ENCODE data around the gene TESK2.

Gene TESK2

GRCh38 chr1:45351508-45351907 lies 139.5 kb downstream of the TESK2 start:
- TF ChIP-seq, protein P1, sequence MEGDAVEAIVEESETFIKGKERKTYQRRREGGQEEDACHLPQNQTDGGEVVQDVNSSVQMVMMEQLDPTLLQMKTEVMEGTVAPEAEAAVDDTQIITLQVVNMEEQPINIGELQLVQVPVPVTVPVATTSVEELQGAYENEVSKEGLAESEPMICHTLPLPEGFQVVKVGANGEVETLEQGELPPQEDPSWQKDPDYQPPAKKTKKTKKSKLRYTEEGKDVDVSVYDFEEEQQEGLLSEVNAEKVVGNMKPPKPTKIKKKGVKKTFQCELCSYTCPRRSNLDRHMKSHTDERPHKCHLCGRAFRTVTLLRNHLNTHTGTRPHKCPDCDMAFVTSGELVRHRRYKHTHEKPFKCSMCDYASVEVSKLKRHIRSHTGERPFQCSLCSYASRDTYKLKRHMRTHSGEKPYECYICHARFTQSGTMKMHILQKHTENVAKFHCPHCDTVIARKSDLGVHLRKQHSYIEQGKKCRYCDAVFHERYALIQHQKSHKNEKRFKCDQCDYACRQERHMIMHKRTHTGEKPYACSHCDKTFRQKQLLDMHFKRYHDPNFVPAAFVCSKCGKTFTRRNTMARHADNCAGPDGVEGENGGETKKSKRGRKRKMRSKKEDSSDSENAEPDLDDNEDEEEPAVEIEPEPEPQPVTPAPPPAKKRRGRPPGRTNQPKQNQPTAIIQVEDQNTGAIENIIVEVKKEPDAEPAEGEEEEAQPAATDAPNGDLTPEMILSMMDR (IDR thresholded peaks at IDR 0.05; ENCODE audit: borderline replicate concordance, insufficient read depth, low read depth, low read length) = no peak
- no peak overlapping the region for H3K4me3 ChIP-seq (ENCODE audit: low read depth, low read length)

DNA sequence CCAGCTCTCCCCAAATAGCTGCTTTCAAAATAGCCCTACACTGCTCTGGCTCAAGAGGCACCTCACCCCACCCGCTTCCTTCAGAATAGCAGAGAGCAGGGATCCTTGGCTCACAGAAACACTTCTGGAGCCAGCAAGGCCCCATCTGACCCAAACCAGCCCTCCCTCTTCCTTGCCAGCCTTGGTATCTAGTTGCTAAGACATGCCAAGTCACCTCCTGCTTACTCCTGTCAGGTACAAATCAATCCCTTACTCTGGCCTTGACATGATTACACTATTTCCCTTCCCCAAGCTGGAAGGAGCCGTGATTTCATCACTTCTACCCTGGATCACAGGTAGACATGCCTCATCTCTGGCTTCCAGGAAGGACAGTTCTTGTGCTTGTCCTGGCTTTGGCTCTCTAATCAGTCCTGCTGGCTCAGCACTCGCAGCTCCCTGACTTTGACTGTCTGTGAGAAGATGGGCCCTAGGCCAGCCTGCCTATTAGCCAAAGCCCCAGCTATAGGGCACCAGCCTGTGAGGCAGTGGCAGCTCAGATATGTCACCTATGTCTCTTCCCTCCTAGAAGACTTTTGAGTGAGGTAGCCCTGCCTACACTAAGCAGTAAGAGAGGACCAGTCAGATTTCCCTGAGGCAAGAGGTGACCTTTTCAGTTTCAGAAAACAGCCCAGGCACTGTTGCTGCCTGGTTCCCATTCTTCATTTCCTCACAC lies 141.8 kb downstream of the TESK2 start:
- TF ChIP-seq, protein P1 (IDR thresholded peaks at IDR 0.05; ENCODE audit: borderline replicate concordance, insufficient read depth, low read depth, low read length) = no peak

GRCh38 chr1:45348609-45348965 lies 142.4 kb downstream of the TESK2 start:
- TF ChIP-seq, protein P1 (IDR thresholded peaks at IDR 0.05; ENCODE audit: borderline replicate concordance, insufficient read depth, low read depth, low read length) = no peak
- H3K4me3 ChIP-seq (ENCODE audit: low read depth, low read length) = no peak overlapping the region

More for the DNA sequence above, 141.8 kb downstream of the TESK2 start:
- H3K4me3 ChIP-seq (ENCODE audit: low read depth, low read length) = no peak overlapping the region

GRCh38 chr1:45348020-45348419 lies 142.9 kb downstream of the TESK2 start:
- TF ChIP-seq, protein P1 (IDR thresholded peaks at IDR 0.05; ENCODE audit: borderline replicate concordance, insufficient read depth, low read depth, low read length) = no peak
- no peak overlapping the region for H3K4me3 ChIP-seq (ENCODE audit: low read depth, low read length)

DNA sequence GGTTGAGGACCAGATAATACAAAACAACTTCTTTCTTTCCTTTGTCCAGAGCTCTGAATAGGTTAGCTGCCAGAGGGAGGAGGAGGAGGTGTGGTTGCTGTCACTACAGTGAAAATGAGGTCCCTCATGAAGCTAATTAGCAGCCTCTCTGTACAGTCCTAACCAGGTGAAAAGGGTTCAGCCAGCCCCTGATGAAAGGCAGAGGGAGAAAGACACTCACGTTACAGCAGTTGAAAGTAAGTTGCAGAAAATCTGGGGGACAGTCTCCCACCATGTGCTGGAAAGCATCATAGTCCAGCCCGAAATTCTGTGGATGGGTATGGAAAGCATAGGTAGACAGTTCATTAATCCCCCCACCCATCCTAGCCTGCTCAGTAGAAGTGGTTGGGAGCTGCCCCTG lies 144.5 kb downstream of the TESK2 start:
- TF ChIP-seq, protein P1 (IDR thresholded peaks at IDR 0.05; ENCODE audit: borderline replicate concordance, insufficient read depth, low read depth, low read length) = no peak
- H3K4me3 ChIP-seq (ENCODE audit: low read depth, low read length) = no peak overlapping the region

- H3K4me3 ChIP-seq (ENCODE audit: low read depth, low read length) = no peak overlapping the region
- TF ChIP-seq, protein P1 (IDR thresholded peaks at IDR 0.05; ENCODE audit: borderline replicate concordance, insufficient read depth, low read depth, low read length) = no peak
Measured at GRCh38 chr1:45345014-45345413, 145.9 kb downstream of the TESK2 start.

- H3K4me3 ChIP-seq (ENCODE audit: low read depth, low read length) = no peak overlapping the region
- TF ChIP-seq, protein P1 (IDR thresholded peaks at IDR 0.05; ENCODE audit: borderline replicate concordance, insufficient read depth, low read depth, low read length) = no peak
Measured at GRCh38 chr1:45344499-45344898, 146.5 kb downstream of the TESK2 start.

All from GM12875 (cell line).